HEK293 (cell line): ENCODE data around the gene TTLL5.

Experiments
- HOXA7 ChIP-seq: sonication (generic); formaldehyde crosslinking; IDR thresholded peaks from 2 replicates; pipeline ENCODE4 v1.8.1; 2022; ENCODE audit warnings: missing genetic modification reagents, borderline replicate concordance
- KLF16 ChIP-seq: fragments of 450-650 bp; formaldehyde crosslinking; IDR thresholded peaks from 2 replicates; pipeline ENCODE4 v1.5.1; 2017; ENCODE audit warnings: missing biosample characterization, missing genetic modification characterization
- PBX3 ChIP-seq: sonication (generic); formaldehyde crosslinking; IDR thresholded peaks from 2 replicates; pipeline ENCODE4 v1.8.1; 2022; ENCODE audit warnings: mild to moderate bottlenecking, moderate library complexity, missing genetic modification reagents
- ZBTB11 ChIP-seq: fragments of 450-650 bp; formaldehyde crosslinking; conservative IDR thresholded peaks from 2 replicates; pipeline ENCODE4 v1.5.1; 2016; ENCODE audit warnings: low read depth, missing biosample characterization, missing genetic modification characterization
- ZNF350 ChIP-seq: fragments of 450-650 bp; formaldehyde crosslinking; IDR thresholded peaks from 2 replicates; pipeline ENCODE4 v1.5.0; 2017; ENCODE audit warnings: missing biosample characterization, mild to moderate bottlenecking, missing genetic modification characterization
- ZNF433 ChIP-seq: fragments of 450-650 bp; formaldehyde crosslinking; IDR thresholded peaks from 2 replicates; pipeline ENCODE4 v1.5.1; 2016; ENCODE audit warnings: missing biosample characterization, missing genetic modification characterization, low read depth
- ZNF596 ChIP-seq: fragments of 450-650 bp; IDR thresholded peaks from 2 replicates; pipeline ENCODE4 v1.5.0; 2018; ENCODE audit warnings: missing biosample characterization, mild to moderate bottlenecking, missing genetic modification characterization, moderate library complexity
- ZNF626 ChIP-seq: fragments of 450-650 bp; sonication (Bioruptor Pico); formaldehyde crosslinking; IDR thresholded peaks from 2 replicates; pipeline ENCODE4 v1.5.1; 2018; ENCODE audit warnings: missing biosample characterization, missing genetic modification characterization, inconsistent platforms
- TF ChIP-seq, protein P1 (sequence below): fragments of 450-650 bp; formaldehyde crosslinking; IDR thresholded peaks from 2 replicates; pipeline ENCODE4 v1.5.1; 2016; ENCODE audit warnings: missing biosample characterization, missing genetic modification characterization

DNA sequence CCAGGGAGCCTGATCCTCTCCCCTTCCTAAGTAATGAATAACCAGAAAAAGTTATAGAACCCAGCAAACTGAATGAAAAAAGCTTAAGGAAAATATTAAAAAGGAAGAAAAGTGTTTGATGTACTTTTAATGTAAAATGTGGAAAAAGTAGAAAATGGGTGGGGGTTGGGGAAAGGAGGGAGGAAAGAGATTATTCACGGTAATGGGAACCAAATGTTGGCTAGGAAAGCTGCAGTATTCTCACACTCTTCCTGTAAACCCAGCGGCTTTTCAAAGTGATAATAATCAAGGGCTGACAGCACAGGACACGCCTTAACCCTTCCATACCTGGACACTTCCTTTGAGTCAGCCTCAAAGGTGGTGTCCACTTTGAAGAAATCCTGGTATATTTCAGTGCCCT is 181.5 kb downstream of the TTLL5 start:
- no peak for TF ChIP-seq ZNF626
- no peak for TF ChIP-seq KLF16 (tag by site-specific recombination)
- TF ChIP-seq, protein P1, sequence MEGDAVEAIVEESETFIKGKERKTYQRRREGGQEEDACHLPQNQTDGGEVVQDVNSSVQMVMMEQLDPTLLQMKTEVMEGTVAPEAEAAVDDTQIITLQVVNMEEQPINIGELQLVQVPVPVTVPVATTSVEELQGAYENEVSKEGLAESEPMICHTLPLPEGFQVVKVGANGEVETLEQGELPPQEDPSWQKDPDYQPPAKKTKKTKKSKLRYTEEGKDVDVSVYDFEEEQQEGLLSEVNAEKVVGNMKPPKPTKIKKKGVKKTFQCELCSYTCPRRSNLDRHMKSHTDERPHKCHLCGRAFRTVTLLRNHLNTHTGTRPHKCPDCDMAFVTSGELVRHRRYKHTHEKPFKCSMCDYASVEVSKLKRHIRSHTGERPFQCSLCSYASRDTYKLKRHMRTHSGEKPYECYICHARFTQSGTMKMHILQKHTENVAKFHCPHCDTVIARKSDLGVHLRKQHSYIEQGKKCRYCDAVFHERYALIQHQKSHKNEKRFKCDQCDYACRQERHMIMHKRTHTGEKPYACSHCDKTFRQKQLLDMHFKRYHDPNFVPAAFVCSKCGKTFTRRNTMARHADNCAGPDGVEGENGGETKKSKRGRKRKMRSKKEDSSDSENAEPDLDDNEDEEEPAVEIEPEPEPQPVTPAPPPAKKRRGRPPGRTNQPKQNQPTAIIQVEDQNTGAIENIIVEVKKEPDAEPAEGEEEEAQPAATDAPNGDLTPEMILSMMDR (tag by site-specific recombination), result no peak
- no peak for TF ChIP-seq HOXA7 (CRISPR knock-in tag)
- TF ChIP-seq PBX3 (CRISPR knock-in tag), result no peak
- TF ChIP-seq ZNF433 (tag by site-specific recombination), result no peak
- TF ChIP-seq ZNF350 (tag by site-specific recombination), result no peak
- TF ChIP-seq ZBTB11 (tag by site-specific recombination), result no peak
- TF ChIP-seq ZNF596 (tag by site-specific recombination), result no peak
